CD1c-positive myeloid dendritic cell (primary cell): ENCODE measurements around the gene STRIP1.

Experiments used
- DNase-seq: peaks from one replicate; pipeline ENCODE4 v3.0.0-alpha.2; 2016; ENCODE audit errors: extremely low spot score

Gene STRIP1

DNA sequence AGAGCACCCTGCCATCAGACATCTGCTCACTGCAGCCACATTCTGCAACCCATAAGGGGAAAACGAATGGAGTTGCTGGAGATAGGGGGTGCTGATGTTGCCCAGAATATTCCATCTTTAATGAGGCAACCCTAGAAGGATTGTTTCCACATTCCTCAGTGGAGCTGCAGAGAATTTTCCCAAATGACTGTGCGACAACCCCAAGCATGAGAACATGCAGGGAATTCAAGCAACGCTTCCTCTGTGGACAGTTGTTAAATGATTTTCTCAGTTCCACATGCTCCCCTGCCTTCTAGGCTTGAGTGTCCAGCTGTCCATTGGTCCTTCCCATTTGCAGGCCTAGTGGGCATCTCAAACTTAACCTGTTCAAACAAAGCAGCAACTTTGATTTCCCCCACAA lies 57.4 kb downstream of the STRIP1 start:
- DNase-seq: no peak

DNA sequence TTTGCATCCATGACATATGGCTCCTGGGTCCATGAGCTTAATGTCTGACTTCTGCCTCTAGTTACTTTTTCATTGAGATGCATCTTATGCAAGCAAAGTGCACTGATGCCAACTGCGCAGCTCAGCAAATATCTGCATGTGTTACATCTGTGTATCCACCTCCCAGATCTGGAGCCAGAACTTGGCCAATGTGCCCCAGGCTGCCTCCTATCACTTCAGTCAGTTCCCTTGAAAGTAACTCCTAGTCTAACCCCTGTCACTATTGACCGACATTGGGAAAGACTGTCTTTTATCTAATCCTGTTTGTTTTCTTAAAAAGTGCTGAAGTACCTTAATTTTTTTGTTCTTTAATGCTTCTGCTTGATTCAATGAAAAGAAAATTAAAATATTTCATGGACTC lies 58.6 kb downstream of the STRIP1 start:
- DNase-seq: no peak

DNA sequence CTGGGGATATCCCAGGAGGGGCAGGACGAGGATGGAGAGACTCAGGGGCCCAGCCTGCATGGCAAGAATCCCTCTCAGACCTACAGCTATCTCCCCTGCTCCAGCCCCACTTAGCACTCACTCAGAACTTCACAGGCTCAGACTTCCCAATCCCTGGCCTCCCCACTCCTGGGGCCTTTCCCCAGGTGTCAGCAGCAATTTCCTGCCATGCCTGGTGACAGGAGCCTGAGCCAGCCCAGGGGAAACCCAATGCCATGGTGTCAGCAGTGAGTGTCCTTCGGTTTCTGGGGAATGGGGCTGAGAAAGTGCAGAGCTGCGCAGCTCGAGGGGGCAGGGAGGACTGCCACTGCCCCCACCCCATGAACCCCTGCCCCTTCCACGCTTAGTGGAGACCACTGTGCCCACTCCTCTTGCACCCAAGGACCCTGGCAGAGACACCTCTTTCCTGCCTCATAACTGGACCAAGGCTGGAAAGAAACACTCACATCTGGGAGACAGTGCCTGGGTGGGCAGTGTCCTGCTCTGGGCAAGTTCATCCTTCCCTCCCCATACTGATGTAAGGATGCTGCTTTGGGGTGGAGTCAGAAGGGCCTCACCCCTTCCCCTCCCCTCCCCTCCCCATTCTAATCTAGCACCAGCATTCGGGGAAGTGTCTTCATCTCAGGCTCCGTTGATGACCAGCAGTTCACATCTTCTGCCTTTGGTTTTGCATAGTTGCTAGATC lies 60.7 kb downstream of the STRIP1 start:
- DNase-seq: no peak

DNA sequence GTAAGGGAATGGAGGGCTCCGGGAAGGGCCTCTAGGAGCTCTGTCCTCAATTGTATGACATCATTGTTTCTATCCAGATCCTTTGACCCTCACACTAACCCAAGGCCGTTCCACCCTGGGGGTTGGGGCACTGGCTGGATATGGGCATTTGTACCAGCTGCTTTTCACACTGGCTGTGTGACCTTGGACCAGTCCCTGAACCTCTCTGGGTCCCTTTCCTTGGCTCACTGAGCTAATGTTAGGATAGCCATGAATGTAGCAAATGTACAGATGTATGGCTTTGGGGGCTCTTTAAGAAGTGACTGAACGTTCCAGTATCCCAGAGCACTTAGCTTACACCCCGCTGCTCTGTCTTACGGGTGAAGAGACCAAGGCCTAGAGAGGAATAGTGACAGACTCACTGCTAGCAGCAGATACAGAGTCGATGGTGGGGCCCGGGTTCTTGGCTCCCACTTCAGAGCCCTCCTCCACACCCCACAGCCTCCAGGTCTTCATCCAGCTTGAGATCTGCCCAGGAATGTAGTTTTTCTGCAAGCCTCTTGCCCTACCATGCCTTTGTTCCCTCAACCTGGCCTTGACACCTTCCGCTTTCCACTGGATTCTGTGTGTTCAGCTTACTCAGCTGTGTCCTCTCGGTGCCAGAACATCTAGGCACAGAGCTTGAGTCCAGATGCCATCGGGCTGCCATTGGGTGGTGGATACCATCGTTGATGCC lies 63.2 kb downstream of the STRIP1 start:
- no peak for DNase-seq

DNA sequence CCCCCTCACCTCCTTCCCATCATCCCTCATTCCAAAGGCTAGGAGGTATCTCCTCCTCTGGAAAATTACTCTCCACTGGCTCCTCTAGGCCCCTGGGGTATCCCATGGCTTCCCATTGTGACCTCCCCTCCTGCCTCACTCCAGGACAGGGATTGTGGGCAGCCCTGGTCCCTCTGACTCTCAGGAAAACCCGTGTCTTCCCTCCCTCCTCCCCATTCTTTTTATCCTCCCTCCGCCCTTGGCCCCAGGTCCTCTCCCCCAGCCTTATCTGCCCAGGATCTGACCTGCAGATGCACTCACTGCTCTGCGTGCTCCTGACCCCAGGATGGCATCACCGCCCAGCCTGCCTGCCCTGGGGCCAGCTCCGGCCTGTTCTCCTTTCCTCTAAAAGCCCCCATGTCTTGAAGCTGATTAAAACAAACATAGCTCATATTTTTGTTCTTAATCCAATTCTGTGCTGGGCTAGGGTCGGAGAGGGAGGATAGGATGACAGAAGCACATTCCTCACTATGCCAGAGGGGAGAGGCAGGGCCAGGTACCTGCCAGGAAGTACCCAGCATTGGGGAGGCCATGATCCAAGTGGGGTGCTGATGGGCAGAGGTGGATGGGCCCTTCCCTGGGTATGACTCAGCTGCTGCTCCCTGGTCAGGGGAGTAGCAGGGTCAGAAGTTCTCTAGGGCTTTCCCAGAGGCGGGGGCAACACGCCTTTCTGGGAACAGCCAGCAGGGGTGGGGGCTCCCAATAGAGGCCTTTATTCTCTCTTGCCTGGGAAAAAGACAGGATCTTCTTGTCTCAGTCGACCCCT lies 64.0 kb downstream of the STRIP1 start:
- DNase-seq: no peak

DNA sequence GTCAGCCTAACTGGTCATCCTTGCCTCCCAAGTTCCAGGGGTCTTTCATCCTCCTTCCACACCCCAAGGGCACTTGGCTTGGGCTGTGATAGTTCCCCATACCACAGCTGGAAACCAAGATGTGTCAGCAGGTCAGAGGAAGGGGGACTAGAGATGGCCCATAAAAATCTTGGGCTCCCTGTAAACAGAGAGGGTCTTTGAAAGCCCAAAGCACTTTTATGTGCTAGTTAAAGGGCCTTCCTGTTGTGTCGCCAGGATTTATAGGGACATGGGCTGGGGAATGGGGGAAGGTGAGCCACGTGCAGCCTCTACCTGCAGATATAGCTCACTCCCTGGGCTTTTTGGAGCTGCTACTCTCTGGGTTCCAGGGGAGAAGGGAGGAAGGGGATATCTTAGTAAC lies 65.9 kb downstream of the STRIP1 start:
- DNase-seq: no peak

DNA sequence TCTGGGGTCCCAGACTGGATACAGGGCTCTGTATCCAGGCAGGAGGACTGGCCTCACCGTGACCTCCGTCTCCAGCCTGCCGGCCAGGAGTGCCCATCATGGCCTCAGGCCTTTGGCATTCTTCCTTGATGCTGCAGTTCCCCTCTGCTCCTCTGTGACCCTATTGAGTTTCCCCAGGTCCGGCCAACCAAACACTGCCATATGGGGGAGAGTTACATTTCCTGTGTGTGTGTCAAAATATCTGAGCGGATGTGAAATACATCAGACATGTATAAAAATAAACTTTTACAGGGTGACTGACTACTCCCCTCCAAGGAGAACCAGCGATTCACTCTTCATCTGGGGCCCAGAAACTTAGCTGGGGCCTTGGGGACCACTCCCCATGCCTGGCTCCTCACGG lies 67.7 kb downstream of the STRIP1 start:
- no peak for DNase-seq
